ENCODE results near the gene JUNB. TPM values are rescaled to one million over a fixed set of nuclear protein-coding genes. Genes with fewer than 3 reads are reported as not detected.
A peak's percentile ranks its signal among the peaks of the same experiment; 100 is the strongest.

The JUNB gene
- total RNA-seq (2,802 TPM), polyA plus RNA-seq (100 to 1,000 TPM; 582 to 986 (median 765) TPM)

GRCh38 chr19:12791345-12792050 is at the start of gene JUNB:
Gene JUNB (plus strand): TSS chr19:12791486. CDS start chr19:12791772, 286 bp downstream.
- peak; percentile 97 to 98 (median 98) for DNase-seq
- H3K27ac ChIP-seq (ENCODE audit: insufficient read depth, low read length, poor library complexity, severe bottlenecking) = peak within 1 kb of the TSS; percentile 100
- ATAC-seq (ENCODE audit: low read depth in 2 of 2) = peak; percentile 48 to 49
- H3K4me3 Mint-ChIP-seq = peak within 1 kb of the TSS; percentile 95 to 100 (median 97)
- no peaks in the 10 kb centered on the region for H3K27me3 ChIP-seq (ENCODE audit: control insufficient read depth, insufficient read depth, low read length)
- peaks cover 60% of the 10 kb centered on the region for H3K4me1 ChIP-seq (ENCODE audit: control insufficient read depth, insufficient read depth, low read length, poor library complexity, severe bottlenecking)
- H3K4me1 Mint-ChIP-seq = peaks cover 9 to 48% (median 32%) of the 10 kb centered on the region in 4 donors
- H3K9me3 ChIP-seq (ENCODE audit: control insufficient read depth in 2 of 2, low read length in 2 of 2) = no peaks in the 10 kb centered on the region
- H3K36me3 Mint-ChIP-seq = no peaks in the 10 kb centered on the region
- H3K4me3 ChIP-seq (ENCODE audit: low read depth, low read length) = peak within 1 kb of the TSS; percentile 89
- H3K27ac Mint-ChIP-seq = peak within 1 kb of the TSS; percentile 99 to 100 (median 99)
- no peaks in the 10 kb centered on the region for H3K36me3 ChIP-seq (ENCODE audit: control insufficient read depth, insufficient read depth, low read length)
- H3K27me3 Mint-ChIP-seq = peaks cover 27% of the 10 kb centered on the region
- peaks cover 0 to 14% (median 0%) of the 10 kb centered on the region in 7 donors for H3K9me3 Mint-ChIP-seq

GRCh38 chr19:12745166-12745897 is 46.0 kb upstream of the JUNB start:
- no peaks in the 10 kb centered on the region for H3K4me1 ChIP-seq (ENCODE audit: control insufficient read depth, insufficient read depth, low read length, poor library complexity, severe bottlenecking)
- peaks cover 0 to 8% (median 3%) of the 10 kb centered on the region in 4 donors for H3K4me1 Mint-ChIP-seq
- no peaks in the 10 kb centered on the region for H3K27me3 Mint-ChIP-seq
- H3K9me3 Mint-ChIP-seq = peaks cover 0 to 5% (median 0%) of the 10 kb centered on the region in 7 donors
- no peaks in the 10 kb centered on the region for H3K27me3 ChIP-seq (ENCODE audit: control insufficient read depth, insufficient read depth, low read length)
- peaks cover 0 to 8% of the 10 kb centered on the region in 2 experiments for H3K9me3 ChIP-seq (ENCODE audit: control insufficient read depth in 2 of 2, low read length in 2 of 2)
- no peak for DNase-seq
- ATAC-seq (ENCODE audit: low read depth in 2 of 2) = no peak
- peaks cover 26% of the 10 kb centered on the region for H3K36me3 ChIP-seq (ENCODE audit: control insufficient read depth, insufficient read depth, low read length)
- no peak overlapping the region for H3K27ac Mint-ChIP-seq
- H3K4me3 Mint-ChIP-seq = no peak overlapping the region
- H3K36me3 Mint-ChIP-seq = peaks cover 26% of the 10 kb centered on the region
- no peak overlapping the region for H3K27ac ChIP-seq (ENCODE audit: insufficient read depth, low read length, poor library complexity, severe bottlenecking)
- H3K4me3 ChIP-seq (ENCODE audit: low read depth, low read length) = no peak overlapping the region

GRCh38 chr19:12748489-12748888 is 42.8 kb upstream of the JUNB start:
- H3K27ac Mint-ChIP-seq = no peak overlapping the region
- H3K9me3 ChIP-seq (ENCODE audit: control insufficient read depth in 2 of 2, low read length in 2 of 2) = peaks cover 0 to 8% of the 10 kb centered on the region in 2 experiments
- H3K27me3 Mint-ChIP-seq = peaks cover 3% of the 10 kb centered on the region
- no peak overlapping the region for H3K4me3 ChIP-seq (ENCODE audit: low read depth, low read length)
- DNase-seq (no peak), ATAC-seq (ENCODE audit: low read depth in 2 of 2) (no peak)
- H3K9me3 Mint-ChIP-seq = peaks cover 0 to 5% (median 0%) of the 10 kb centered on the region in 7 donors
- H3K4me1 Mint-ChIP-seq = peaks cover 0 to 5% (median 2%) of the 10 kb centered on the region in 4 donors
- peaks cover 18% of the 10 kb centered on the region for H3K36me3 ChIP-seq (ENCODE audit: control insufficient read depth, insufficient read depth, low read length)
- no peaks in the 10 kb centered on the region for H3K4me1 ChIP-seq (ENCODE audit: control insufficient read depth, insufficient read depth, low read length, poor library complexity, severe bottlenecking)
- no peak overlapping the region for H3K4me3 Mint-ChIP-seq
- no peak overlapping the region for H3K27ac ChIP-seq (ENCODE audit: insufficient read depth, low read length, poor library complexity, severe bottlenecking)
- H3K27me3 ChIP-seq (ENCODE audit: control insufficient read depth, insufficient read depth, low read length) = no peaks in the 10 kb centered on the region
- peaks cover 16% of the 10 kb centered on the region for H3K36me3 Mint-ChIP-seq

GRCh38 chr19:12749938-12750521 is 41.3 kb upstream of the JUNB start:
- Histone ChIP-seq H3K9me3 (ENCODE audit: control insufficient read depth in 2 of 2, low read length in 2 of 2) (peaks cover 0 to 8% of the 10 kb centered on the region in 2 experiments), H3K4me3 (ENCODE audit: low read depth, low read length) (no peak overlapping the region), H3K27me3 (ENCODE audit: control insufficient read depth, insufficient read depth, low read length) (no peaks in the 10 kb centered on the region), H3K4me1 (ENCODE audit: control insufficient read depth, insufficient read depth, low read length, poor library complexity, severe bottlenecking) (no peaks in the 10 kb centered on the region), H3K27ac (ENCODE audit: insufficient read depth, low read length, poor library complexity, severe bottlenecking) (no peak overlapping the region), H3K36me3 (ENCODE audit: control insufficient read depth, insufficient read depth, low read length) (peaks cover 18% of the 10 kb centered on the region)
- ATAC-seq (ENCODE audit: low read depth in 2 of 2) = no peak
- H3K4me1 Mint-ChIP-seq = peaks cover 0 to 5% (median 2%) of the 10 kb centered on the region in 4 donors
- no peak overlapping the region for H3K4me3 Mint-ChIP-seq
- H3K27me3 Mint-ChIP-seq = peaks cover 6% of the 10 kb centered on the region
- no peak overlapping the region for H3K27ac Mint-ChIP-seq
- no peak for DNase-seq
- peaks cover 16% of the 10 kb centered on the region for H3K36me3 Mint-ChIP-seq
- peaks cover 0 to 5% (median 0%) of the 10 kb centered on the region in 7 donors for H3K9me3 Mint-ChIP-seq

- no peak for ATAC-seq (ENCODE audit: low read depth in 2 of 2)
- peaks cover 14% of the 10 kb centered on the region for H3K36me3 ChIP-seq (ENCODE audit: control insufficient read depth, insufficient read depth, low read length)
- Mint-ChIP-seq H3K4me3 (no peak overlapping the region), H3K4me1 (peaks cover 0 to 4% (median 2%) of the 10 kb centered on the region in 4 donors), H3K9me3 (peaks cover 0 to 5% (median 0%) of the 10 kb centered on the region in 7 donors), H3K36me3 (peaks cover 13% of the 10 kb centered on the region), H3K27me3 (peaks cover 6% of the 10 kb centered on the region), H3K27ac (no peak overlapping the region)
- no peak overlapping the region for H3K4me3 ChIP-seq (ENCODE audit: low read depth, low read length)
- H3K9me3 ChIP-seq (ENCODE audit: control insufficient read depth in 2 of 2, low read length in 2 of 2) = peaks cover 0 to 8% of the 10 kb centered on the region in 2 experiments
- no peaks in the 10 kb centered on the region for H3K27me3 ChIP-seq (ENCODE audit: control insufficient read depth, insufficient read depth, low read length)
- DNase-seq = no peak
- H3K27ac ChIP-seq (ENCODE audit: insufficient read depth, low read length, poor library complexity, severe bottlenecking) = no peak overlapping the region
- no peaks in the 10 kb centered on the region for H3K4me1 ChIP-seq (ENCODE audit: control insufficient read depth, insufficient read depth, low read length, poor library complexity, severe bottlenecking)
Observed at GRCh38 chr19:12750851-12751250, 40.4 kb upstream of the JUNB start.

- Histone ChIP-seq H3K4me1 (ENCODE audit: control insufficient read depth, insufficient read depth, low read length, poor library complexity, severe bottlenecking) (no peaks in the 10 kb centered on the region), H3K9me3 (ENCODE audit: control insufficient read depth in 2 of 2, low read length in 2 of 2) (peaks cover 0 to 8% of the 10 kb centered on the region in 2 experiments), H3K27ac (ENCODE audit: insufficient read depth, low read length, poor library complexity, severe bottlenecking) (no peak within 1 kb of the TSS), H3K36me3 (ENCODE audit: control insufficient read depth, insufficient read depth, low read length) (peaks cover 11% of the 10 kb centered on the region), H3K4me3 (ENCODE audit: low read depth, low read length) (no peak within 1 kb of the TSS), H3K27me3 (ENCODE audit: control insufficient read depth, insufficient read depth, low read length) (no peaks in the 10 kb centered on the region)
- no peak for DNase-seq
- peaks cover 12% of the 10 kb centered on the region for H3K36me3 Mint-ChIP-seq
- H3K27ac Mint-ChIP-seq = no peak within 1 kb of the TSS
- H3K4me1 Mint-ChIP-seq = peaks cover 0 to 7% (median 2%) of the 10 kb centered on the region in 4 donors
- H3K27me3 Mint-ChIP-seq = peaks cover 10% of the 10 kb centered on the region
- no peak for ATAC-seq (ENCODE audit: low read depth in 2 of 2)
- no peak within 1 kb of the TSS for H3K4me3 Mint-ChIP-seq
- peaks cover 0 to 5% (median 0%) of the 10 kb centered on the region in 7 donors for H3K9me3 Mint-ChIP-seq
Observed at GRCh38 chr19:12751635-12752034, 39.7 kb upstream of the JUNB start, which contains the start of gene BEST2. Gene BEST2 (plus strand): TSS chr19:12751791. CDS start chr19:12752593, 802 bp downstream.

- Histone ChIP-seq H3K4me1 (ENCODE audit: control insufficient read depth, insufficient read depth, low read length, poor library complexity, severe bottlenecking) (no peaks in the 10 kb centered on the region), H3K27me3 (ENCODE audit: control insufficient read depth, insufficient read depth, low read length) (no peaks in the 10 kb centered on the region), H3K4me3 (ENCODE audit: low read depth, low read length) (no peak overlapping the region), H3K9me3 (ENCODE audit: control insufficient read depth in 2 of 2, low read length in 2 of 2) (peaks cover 0 to 8% of the 10 kb centered on the region in 2 experiments), H3K36me3 (ENCODE audit: control insufficient read depth, insufficient read depth, low read length) (peaks cover 8% of the 10 kb centered on the region), H3K27ac (ENCODE audit: insufficient read depth, low read length, poor library complexity, severe bottlenecking) (no peak overlapping the region)
- Mint-ChIP-seq H3K27me3 (peaks cover 10% of the 10 kb centered on the region), H3K27ac (no peak overlapping the region), H3K4me1 (peaks cover 0 to 7% (median 2%) of the 10 kb centered on the region in 4 donors), H3K36me3 (peaks cover 12% of the 10 kb centered on the region), H3K9me3 (peaks cover 0 to 5% (median 0%) of the 10 kb centered on the region in 7 donors), H3K4me3 (no peak overlapping the region)
- ATAC-seq (ENCODE audit: low read depth in 2 of 2) = no peak
- no peak for DNase-seq
Observed at GRCh38 chr19:12752056-12752781, 39.1 kb upstream of the JUNB start.

Measured in CD4-positive, CD25-positive, alpha-beta regulatory T cell (primary cell).